DMS 273 (cell line): Measurements from ENCODE around the gene SOCS7.

Source experiments
- DNase-seq: peaks from one replicate; lab custom pipeline; 2025; ENCODE audit not compliant: unreplicated experiment; lab: John Stamatoyannopoulos, UW

Gene SOCS7

GRCh38 chr17:38418062-38418692 lies 66.5 kb downstream of the SOCS7 start:
- DNase-seq, result peak; percentile 49

- DNase-seq, result peak; percentile 62
Measured at GRCh38 chr17:38418693-38419507, 67.3 kb downstream of the SOCS7 start.

- DNase-seq, result no peak
Measured at GRCh38 chr17:38419508-38419981, 67.9 kb downstream of the SOCS7 start.

- no peak for DNase-seq
Measured at GRCh38 chr17:38420518-38420917, 68.9 kb downstream of the SOCS7 start.

GRCh38 chr17:38421171-38421841 lies 69.7 kb downstream of the SOCS7 start:
- DNase-seq, result peak; percentile 36

GRCh38 chr17:38421871-38422827 lies 70.5 kb downstream of the SOCS7 start:
- DNase-seq, result peak; percentile 72

- no peak for DNase-seq
Measured at GRCh38 chr17:38424297-38424972, 72.8 kb downstream of the SOCS7 start.

GRCh38 chr17:38425031-38425430 lies 73.4 kb downstream of the SOCS7 start:
- DNase-seq, result no peak

- no peak for DNase-seq
Measured at GRCh38 chr17:38425744-38426143, 74.1 kb downstream of the SOCS7 start.

- DNase-seq, result no peak
Measured at GRCh38 chr17:38426441-38426840, 74.8 kb downstream of the SOCS7 start.

GRCh38 chr17:38427160-38427949 lies 75.7 kb downstream of the SOCS7 start:
- DNase-seq, result no peak

- peak; percentile 79 for DNase-seq
Measured at GRCh38 chr17:38428112-38428642, 76.5 kb downstream of the SOCS7 start, which contains the start of gene ARHGAP23. ARHGAP23 (plus strand) TSS chr17:38428464; CDS start chr17:38428486, 22 bp downstream.

- peak; percentile 81 for DNase-seq
Measured at GRCh38 chr17:38428643-38429371, 77.2 kb downstream of the SOCS7 start.

GRCh38 chr17:38429476-38430100 lies 77.9 kb downstream of the SOCS7 start:
- no peak for DNase-seq

- no peak for DNase-seq
Measured at GRCh38 chr17:38430316-38430715, 78.7 kb downstream of the SOCS7 start.

- DNase-seq, result no peak
Measured at GRCh38 chr17:38430822-38431221, 79.2 kb downstream of the SOCS7 start.

- no peak for DNase-seq
Measured at GRCh38 chr17:38431346-38432145, 79.9 kb downstream of the SOCS7 start.
